OCI-LY1 (cell line): Measurements from ENCODE around the gene CHCHD6.

ENCODE experiments used
- H2AFZ ChIP-seq: fragments of 200-600 bp; sonication (generic), shearing (Covaris generic); 2 replicates; pipeline ENCODE4 v1.6.0; 2014; ENCODE audit warnings: antibody characterized with exemption, mild to moderate bottlenecking, low read length
- H3F3A ChIP-seq: fragments of 200-600 bp; sonication (generic), shearing (Covaris generic); 2 replicates; pipeline ENCODE4 v1.6.0; 2014; ENCODE audit warnings: mild to moderate bottlenecking, antibody characterized with exemption, low read length, moderate library complexity; ENCODE audit not compliant: insufficient read depth
- H3K27ac ChIP-seq: fragments of 200-600 bp; sonication (generic); 2 replicates; pipeline ENCODE4 v1.5.1; 2014; ENCODE audit warnings: low read length, mixed run types, mild to moderate bottlenecking, low read depth; ENCODE audit not compliant: poor library complexity, severe bottlenecking
- H3K27me3 ChIP-seq: fragments of 200-600 bp; sonication (generic); 2 replicates; pipeline ENCODE4 v1.6.0; 2014; ENCODE audit warnings: antibody characterized with exemption, mild to moderate bottlenecking, low read length, moderate library complexity; ENCODE audit not compliant: insufficient read depth
- H3K36me3 ChIP-seq: fragments of 200-600 bp; sonication (generic); 2 replicates; pipeline ENCODE4 v1.6.1; 2014; ENCODE audit warnings: mild to moderate bottlenecking, antibody characterized with exemption, low read length, moderate library complexity, mixed read lengths; ENCODE audit not compliant: insufficient read depth
- H3K4me1 ChIP-seq: fragments of 200-600 bp; sonication (generic); 2 replicates; pipeline ENCODE4 v1.5.1; 2014; ENCODE audit warnings: mild to moderate bottlenecking, low read length, moderate library complexity; ENCODE audit not compliant: insufficient read depth, severe bottlenecking
- H3K4me2 ChIP-seq: fragments of 200-600 bp; sonication (generic), shearing (Covaris generic); 2 replicates; pipeline ENCODE4 v1.6.1; 2014; ENCODE audit warnings: low read length
- H3K4me3 ChIP-seq: fragments of 200-600 bp; sonication (generic); 2 replicates; pipeline ENCODE4 v1.5.1; 2014; ENCODE audit warnings: low read length, low read depth, mild to moderate bottlenecking, mixed read lengths; ENCODE audit not compliant: poor library complexity, severe bottlenecking
- H3K79me2 ChIP-seq: fragments of 200-600 bp; shearing (Covaris generic); 2 replicates; pipeline ENCODE4 v1.6.1; 2016; ENCODE audit warnings: mixed run types, low read length, mixed read lengths; ENCODE audit not compliant: insufficient read depth
- H3K9ac ChIP-seq: fragments of 200-600 bp; sonication (generic), shearing (Covaris generic); 2 replicates; pipeline ENCODE4 v1.6.1; 2014; ENCODE audit warnings: mild to moderate bottlenecking, low read length, mixed read lengths
- H3K9me2 ChIP-seq: fragments of 200-600 bp; sonication (generic), shearing (Covaris generic); 2 replicates; pipeline ENCODE4 v1.6.1; 2014; ENCODE audit warnings: low read depth, mild to moderate bottlenecking, low read length, mixed read lengths
- H3K9me3 ChIP-seq: fragments of 200-600 bp; shearing (Covaris generic); 2 replicates; pipeline ENCODE4 v1.6.1; 2014; ENCODE audit warnings: low read length, mixed read lengths
- H4K20me1 ChIP-seq: fragments of 200-600 bp; sonication (generic), shearing (Covaris generic); 2 replicates; pipeline ENCODE4 v1.6.0; 2016; ENCODE audit warnings: mild to moderate bottlenecking, low read length; ENCODE audit not compliant: insufficient read depth
- EZH2 ChIP-seq: fragments of 200-600 bp; sonication (generic), shearing (Covaris generic); IDR thresholded peaks from 2 replicates; pipeline ENCODE4 v1.8.0; 2017; ENCODE audit warnings: borderline replicate concordance, mixed run types, mild to moderate bottlenecking, antibody characterized with exemption, low read length, moderate library complexity, mixed read lengths
- TF ChIP-seq, protein P1 (sequence below): fragments of 200-600 bp; sonication (generic), shearing (Covaris generic); IDR thresholded peaks from 2 replicates; pipeline ENCODE4 v1.5.1; 2017; ENCODE audit warnings: mild to moderate bottlenecking, antibody characterized with exemption, low read length, moderate library complexity, mixed read lengths

Gene CHCHD6

GRCh38 chr3:126737527-126737926 lies 33.5 kb downstream of the CHCHD6 start:
- no peak for TF ChIP-seq EZH2
- TF ChIP-seq, protein P1, sequence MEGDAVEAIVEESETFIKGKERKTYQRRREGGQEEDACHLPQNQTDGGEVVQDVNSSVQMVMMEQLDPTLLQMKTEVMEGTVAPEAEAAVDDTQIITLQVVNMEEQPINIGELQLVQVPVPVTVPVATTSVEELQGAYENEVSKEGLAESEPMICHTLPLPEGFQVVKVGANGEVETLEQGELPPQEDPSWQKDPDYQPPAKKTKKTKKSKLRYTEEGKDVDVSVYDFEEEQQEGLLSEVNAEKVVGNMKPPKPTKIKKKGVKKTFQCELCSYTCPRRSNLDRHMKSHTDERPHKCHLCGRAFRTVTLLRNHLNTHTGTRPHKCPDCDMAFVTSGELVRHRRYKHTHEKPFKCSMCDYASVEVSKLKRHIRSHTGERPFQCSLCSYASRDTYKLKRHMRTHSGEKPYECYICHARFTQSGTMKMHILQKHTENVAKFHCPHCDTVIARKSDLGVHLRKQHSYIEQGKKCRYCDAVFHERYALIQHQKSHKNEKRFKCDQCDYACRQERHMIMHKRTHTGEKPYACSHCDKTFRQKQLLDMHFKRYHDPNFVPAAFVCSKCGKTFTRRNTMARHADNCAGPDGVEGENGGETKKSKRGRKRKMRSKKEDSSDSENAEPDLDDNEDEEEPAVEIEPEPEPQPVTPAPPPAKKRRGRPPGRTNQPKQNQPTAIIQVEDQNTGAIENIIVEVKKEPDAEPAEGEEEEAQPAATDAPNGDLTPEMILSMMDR = peak; percentile 22; the same call in 1 of the 2 replicates
- Histone ChIP-seq H3K4me1 (no peaks in the 10 kb centered on the region), H2AFZ (no peak overlapping the region), H3K9me3 (no peaks in the 10 kb centered on the region), H3K36me3 (no peaks in the 10 kb centered on the region), H3F3A (no peaks in the 10 kb centered on the region), H3K9ac (no peak overlapping the region), H3K27me3 (no peaks in the 10 kb centered on the region), H3K79me2 (no peaks in the 10 kb centered on the region), H3K4me2 (no peak overlapping the region), H3K9me2 (no peaks in the 10 kb centered on the region), H3K4me3 (no peak overlapping the region), H4K20me1 (no peaks in the 10 kb centered on the region), H3K27ac (no peak overlapping the region)

DNA sequence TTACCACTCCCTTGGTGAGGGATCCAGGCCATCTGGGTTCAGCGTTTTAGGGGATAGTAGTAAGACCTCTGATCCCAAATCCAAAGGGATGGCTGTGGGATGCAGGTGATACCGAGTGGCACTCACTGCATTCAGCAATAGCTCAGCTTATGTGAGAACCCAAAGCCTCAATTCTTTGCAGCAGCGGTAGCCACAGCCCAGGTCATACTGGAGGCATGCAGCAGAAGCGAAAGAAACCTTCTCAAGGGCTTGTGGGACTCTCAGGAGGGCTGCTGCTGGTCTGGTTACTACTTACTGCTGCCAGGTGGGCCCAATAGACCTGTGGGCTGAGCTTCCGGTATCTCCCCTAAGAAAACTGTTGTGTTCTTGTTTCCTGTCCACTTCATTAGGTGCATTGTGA lies 38.0 kb downstream of the CHCHD6 start:
- H3F3A ChIP-seq = no peaks in the 10 kb centered on the region
- H3K9me2 ChIP-seq = no peaks in the 10 kb centered on the region
- TF ChIP-seq, protein P1 = no peak
- no peak for TF ChIP-seq EZH2
- no peaks in the 10 kb centered on the region for H3K9me3 ChIP-seq
- no peaks in the 10 kb centered on the region for H3K79me2 ChIP-seq
- H3K27ac ChIP-seq = no peak overlapping the region
- H3K4me1 ChIP-seq = no peaks in the 10 kb centered on the region
- no peak overlapping the region for H2AFZ ChIP-seq
- H3K4me2 ChIP-seq = no peak overlapping the region
- H4K20me1 ChIP-seq = no peaks in the 10 kb centered on the region
- no peak overlapping the region for H3K9ac ChIP-seq
- no peaks in the 10 kb centered on the region for H3K36me3 ChIP-seq
- H3K27me3 ChIP-seq = no peaks in the 10 kb centered on the region
- H3K4me3 ChIP-seq = no peak overlapping the region

GRCh38 chr3:126743350-126743749 lies 39.3 kb downstream of the CHCHD6 start:
- no peaks in the 10 kb centered on the region for H3K27me3 ChIP-seq

More at GRCh38 chr3:126743350-126743749, 39.3 kb downstream of the CHCHD6 start:
- H3K79me2 ChIP-seq = no peaks in the 10 kb centered on the region
- no peak overlapping the region for H3K4me3 ChIP-seq
- no peak overlapping the region for H3K9ac ChIP-seq
- H3K9me3 ChIP-seq = no peaks in the 10 kb centered on the region
- no peaks in the 10 kb centered on the region for H3K4me1 ChIP-seq
- no peak overlapping the region for H3K27ac ChIP-seq
- no peak overlapping the region for H3K4me2 ChIP-seq
- no peaks in the 10 kb centered on the region for H3K36me3 ChIP-seq
- TF ChIP-seq EZH2 = no peak
- TF ChIP-seq, protein P1 = no peak
- H2AFZ ChIP-seq = no peak overlapping the region
- H3F3A ChIP-seq = no peaks in the 10 kb centered on the region
- no peaks in the 10 kb centered on the region for H3K9me2 ChIP-seq
- no peaks in the 10 kb centered on the region for H4K20me1 ChIP-seq
